K562 (cell line): Measurements from ENCODE around the gene PLA2G2C. TPM values are rescaled to one million over a fixed set of nuclear protein-coding genes. Genes with fewer than 3 reads are reported as not detected.
A peak's percentile ranks its signal among the peaks of the same experiment; 100 is the strongest.

Experiments
- ATAC-seq: fragments of 200-7000 bp; cut with Tn5 transposase; 3 replicates; pipeline ENCODE4 v1.9.1; 2020; ENCODE audit warnings: moderate library complexity
- BruUV-seq: library from RNA; stranded (reverse); fragments of 400-500 nt; replicated peaks from 2 replicates; lab custom pipeline; 2021; lab: Mats Ljungman, UMichigan
- CTCF ChIA-PET: fragments of 300-600 bp; formaldehyde crosslinking; extraction: SDS; loops from one replicate; lab custom pipeline; 2021; ENCODE audit warnings: low intra/inter-chr PET ratio; lab: Yijun Ruan, JAX
- POLR2A ChIA-PET: fragments of 300-600, 350-650 bp; sonication (Branson Sonifier 250); formaldehyde crosslinking; extraction: SDS; loops from one replicate; lab custom pipeline; 2021; ENCODE audit warnings: antibody characterized with exemption, inconsistent platforms; lab: Yijun Ruan, JAX
- DNase-seq, 4 experiments: peaks; one replicate each; pipeline versions ENCODE4 v3.0.0 to v3.0.0-alpha.2; 2011 to 2018; ENCODE audit warnings: low spot score in 3 of 4, mixed read lengths in 3 of 4; ENCODE audit errors: extremely low read depth in 1 of 4
- FAIRE-seq: peaks from 2 replicates; lab custom pipeline; 2011; peaks lifted over from hg19 to GRCh38; lab: Jason Lieb, UNC
- H2AFZ ChIP-seq: 2 replicates; pipeline ENCODE4 v1.6.0; 2011; ENCODE audit warnings: low read depth, low read length, control low read depth, inconsistent platforms
- H3K27ac ChIP-seq: fragments of 200-600 bp; 3 replicates; pipeline ENCODE4 v1.8.0; 2011; ENCODE audit warnings: low read depth, mild to moderate bottlenecking, control low read depth, inconsistent platforms, low read length, moderate library complexity, mixed read lengths; ENCODE audit errors: extremely low read depth
- H3K27me3 ChIP-seq, 2 experiments: fragments of 300-600 bp in 1 of 2; 2 replicates in 1 of 2; 3 replicates in 1 of 2; pipeline versions ENCODE4 v1.6.0 to v1.8.0; 2011; ENCODE audit warnings: inconsistent platforms in 2 of 2, low read length in 2 of 2, mild to moderate bottlenecking in 1 of 2, mixed read lengths in 1 of 2, moderate library complexity in 1 of 2; ENCODE audit not compliant: control insufficient read depth in 2 of 2, insufficient read depth in 2 of 2
- H3K36me3 ChIP-seq: fragments of 300-600 bp; 3 replicates; pipeline ENCODE4 v1.8.0; 2011; ENCODE audit warnings: mild to moderate bottlenecking, low read length, inconsistent platforms; ENCODE audit not compliant: control insufficient read depth, insufficient read depth
- H3K4me1 ChIP-seq, 2 experiments: fragments of 200-600 bp in 1 of 2; replicated peaks in 1 of 2; 2 replicates in 1 of 2; 3 replicates in 1 of 2; pipeline versions ENCODE4 v1.5.1 to v1.8.0; 2011; ENCODE audit warnings: inconsistent platforms in 2 of 2, low read length in 2 of 2, mild to moderate bottlenecking in 1 of 2, mixed read lengths in 1 of 2, moderate library complexity in 1 of 2; ENCODE audit not compliant: control insufficient read depth in 2 of 2, insufficient read depth in 2 of 2
- H3K4me2 ChIP-seq: 2 replicates; pipeline ENCODE4 v1.6.1; 2011; ENCODE audit warnings: low read length, control low read depth, inconsistent platforms, mixed read lengths; ENCODE audit not compliant: insufficient read depth
- H3K4me3 ChIP-seq: fragments of 200-600 bp; sonication (generic), shearing (Covaris generic); 2 replicates; pipeline ENCODE4 v1.5.1; 2016; ENCODE audit warnings: control low read depth, inconsistent platforms
- H3K79me2 ChIP-seq: fragments of 200-600 bp; 3 replicates; pipeline ENCODE4 v1.8.0; 2011; ENCODE audit warnings: low read length, inconsistent platforms; ENCODE audit not compliant: control insufficient read depth, insufficient read depth
- H3K9ac ChIP-seq, 2 experiments: 2 replicates each; pipeline versions ENCODE4 v1.6.0 to v1.6.1; 2011; ENCODE audit warnings: low read depth in 2 of 2, low read length in 2 of 2, control low read depth in 1 of 2, inconsistent platforms in 1 of 2, mild to moderate bottlenecking in 1 of 2, mixed read lengths in 1 of 2; ENCODE audit not compliant: insufficient read depth in 1 of 2
- H3K9me1 ChIP-seq: one replicate; pipeline ENCODE4 v1.6.0; 2011; ENCODE audit warnings: inconsistent platforms, mild to moderate bottlenecking, low read length, moderate library complexity; ENCODE audit not compliant: control insufficient read depth, insufficient read depth
- H3K9me3 ChIP-seq: replicated peaks from 2 replicates; pipeline ENCODE4 v1.5.1; 2011; ENCODE audit warnings: low read depth, low read length, inconsistent platforms; ENCODE audit not compliant: control insufficient read depth, insufficient read depth
- H4K20me1 ChIP-seq: replicated peaks from 2 replicates; pipeline ENCODE4 v1.6.1; 2011; ENCODE audit warnings: low read length, inconsistent platforms, mixed read lengths; ENCODE audit not compliant: control insufficient read depth, insufficient read depth
- DNMT1 ChIP-seq: fragments of 450-650 bp; IDR thresholded peaks from 2 replicates; pipeline ENCODE4 v1.6.1; 2016; ENCODE audit warnings: antibody characterized with exemption, mild to moderate bottlenecking
- GABPA ChIP-seq: fragments of 200-800 bp; sonication (Bioruptor generic); conservative IDR thresholded peaks from 2 replicates; pipeline ENCODE4 v1.6.1; 2016; ENCODE audit warnings: low read depth, missing genetic modification characterization, missing compliant biosample characterization
- IRF9 ChIP-seq: fragments of 450-650 bp; IDR thresholded peaks from 2 replicates; pipeline ENCODE4 v1.6.1; 2016; ENCODE audit warnings: missing biosample characterization, missing genetic modification characterization
- NR3C1 ChIP-seq: sonication (generic); formaldehyde crosslinking; IDR thresholded peaks from 2 replicates; pipeline ENCODE4 v1.8.1; 2022; ENCODE audit warnings: missing genetic modification reagents
- PCBP1 ChIP-seq: fragments of 200-400 bp; formaldehyde crosslinking; IDR thresholded peaks from 2 replicates; pipeline ENCODE4 v1.6.1; 2018; ENCODE audit warnings: mild to moderate bottlenecking, low read depth, low read length; ENCODE audit not compliant: poor library complexity, severe bottlenecking
- POLR2A ChIP-seq: fragments of 450-650 bp; conservative IDR thresholded peaks from 2 replicates; pipeline ENCODE4 v1.6.1; 2016
- RNF219 ChIP-seq: fragments of 250-450 bp; sonication (Bioruptor Pico); IDR thresholded peaks from 2 replicates; pipeline ENCODE4 v1.5.0; 2022; ENCODE audit warnings: mild to moderate bottlenecking
- TEAD1 ChIP-seq, 2 experiments: fragments of 450-650 bp in 1 of 2; sonication (generic) in 1 of 2; formaldehyde crosslinking; IDR thresholded peaks; 2 replicates each; pipeline versions ENCODE4 v1.4.0 to v1.8.0; 2020 to 2022; ENCODE audit warnings: mild to moderate bottlenecking in 2 of 2, missing genetic modification reagents in 1 of 2
- ZFX ChIP-seq: sonication (generic); formaldehyde crosslinking; IDR thresholded peaks from 2 replicates; pipeline ENCODE4 v1.8.0; 2022; ENCODE audit warnings: mild to moderate bottlenecking, missing genetic modification reagents, moderate library complexity
- ZNF12 ChIP-seq: sonication (generic); formaldehyde crosslinking; IDR thresholded peaks from 2 replicates; pipeline ENCODE4 v1.4.0; 2020; ENCODE audit warnings: mild to moderate bottlenecking, missing genetic modification reagents
- ZNF584 ChIP-seq: fragments of 200-800 bp; sonication (Bioruptor generic); IDR thresholded peaks from 2 replicates; pipeline ENCODE4 v1.6.1; 2016; ENCODE audit warnings: low read depth, mild to moderate bottlenecking, missing genetic modification characterization, missing compliant biosample characterization
- WGBS: fragments of 100-300 bp; shearing (Covaris generic); methylation state at CpG from one replicate; pipeline ENCODE4 v1.1.6; 2016; ENCODE audit warnings: low coverage, mixed read lengths; ENCODE audit not compliant: insufficient coverage; ENCODE audit errors: missing lambda C conversion rate; 5-methylcytosine and 5-hydroxymethylcytosine counted together
- in situ Hi-C: fragments of 300-500 bp; cut with MboI; formaldehyde crosslinking; loops from 4 replicates; pipeline ENCODE4 v1.15.0; 2018; ENCODE audit warnings: inconsistent platforms, mixed read lengths
- intact Hi-C: fragments of 100-400 bp; cut with micrococcal nuclease; formaldehyde crosslinking; loops from 2 replicates; pipeline ENCODE4 v1.14.2; 2022
- polyA plus RNA-seq, 8 experiments: library from polyadenylated mRNA; depleted of rRNA in 4 of 8; stranded (reverse) in 5 of 8; unstranded in 3 of 8; fragments of >200 nt; fragmentation: Nextera tagmentation in 2 of 8; fragmentation: Illumina TruSeq in 1 of 8; extraction: Ambion mirVana in 2 of 8; extraction: Trizol in 1 of 8; gene quantifications; 2 replicates each; pipeline versions ENCODE4 v1.2.1 to v1.2.3, GENCODE V29; 2011 to 2014; ENCODE audit warnings: inconsistent platforms in 1 of 8, missing spikeins in 1 of 8
- total RNA-seq, 7 experiments: library from RNA; depleted of rRNA in 6 of 7; stranded (reverse); fragments of >200 nt in 6 of 7; fragmentation: Illumina TruSeq in 2 of 7; extraction: Trizol in 2 of 7; gene quantifications; 2 replicates each; pipeline versions ENCODE4 v1.2.1 to v1.2.3, GENCODE V29; 2011 to 2021; ENCODE audit warnings: low replicate concordance in 1 of 7

PLA2G2C gene
- total and polyA plus RNA-seq, 9 of the 15 experiments (the other 6 are each of a cell fraction or from before 2014, with no cell fraction given), result 0.14 to 0.49 (median 0.21) TPM

GRCh38 chr1:20194224-20194623, 7.9 kb upstream of the PLA2G2C start:
- in situ Hi-C loops, result no loop called here
- Histone ChIP-seq H3K9me1 (no peaks in the 10 kb centered on the region), H2AFZ (no peak overlapping the region), H3K9ac (no peak overlapping the region), H3K4me2 (no peak overlapping the region), H3K79me2 (peaks cover 17% of the 10 kb centered on the region), H3K27me3 (no peaks in the 10 kb centered on the region), H3K27ac (no peak overlapping the region), H3K4me3 (no peak overlapping the region), H3K4me1 (peaks cover 32 to 59% of the 10 kb centered on the region in 2 experiments), H3K36me3 (peaks cover 30% of the 10 kb centered on the region; the same call in 2 of the 3 replicates), H4K20me1 (no peaks in the 10 kb centered on the region), H3K9me3 (no peaks in the 10 kb centered on the region)
- no peak for ATAC-seq
- ChIA-PET CTCF (interaction anchor here (1.4 kb wide), 1 partner anchor 277 kb away, joined by 3 read pairs; no protein-coding TSS in a partner anchor), POLR2A (interaction anchor here (0.9 to 2.7 kb wide), 4 partner anchors 12 to 16 kb away, joined by 3 to 10 read pairs (median 4); no protein-coding TSS in a partner anchor)
- no TSS peak for BruUV-seq
- no peak for DNase-seq
- no peak for FAIRE-seq
- 73% methylated on average over 2 of the region's 2 CpGs for WGBS
- intact Hi-C loops, result no loop called here
- TF ChIP-seq ZFX (CRISPR knock-in tag) (no peak), PCBP1 (no peak), ZNF12 (CRISPR knock-in tag) (no peak)

GRCh38 chr1:20192871-20193411, 6.6 kb upstream of the PLA2G2C start:
- Histone ChIP-seq H3K4me2 (no peak overlapping the region), H3K27ac (no peak overlapping the region), H3K9me1 (no peaks in the 10 kb centered on the region), H3K27me3 (no peaks in the 10 kb centered on the region), H3K9me3 (no peaks in the 10 kb centered on the region), H3K9ac (no peak overlapping the region), H3K36me3 (peaks cover 33% of the 10 kb centered on the region; the same call in 2 of the 3 replicates), H4K20me1 (no peaks in the 10 kb centered on the region), H3K4me1 (peaks cover 39 to 61% of the 10 kb centered on the region in 2 experiments), H3K4me3 (no peak overlapping the region), H3K79me2 (peaks cover 29% of the 10 kb centered on the region), H2AFZ (no peak overlapping the region)
- WGBS, result 83% methylated on average over 1 of the region's 1 CpG
- TF ChIP-seq ZNF584 (CRISPR knock-in tag) (peak; percentile 70; the same call in 1 of the 2 replicates), TEAD1 (CRISPR knock-in tag; IDR thresholded peaks at IDR 0.05) (0 out of 4 replicates have a peak, but pooled peaks of 1 of the 2 experiments have one; percentile 19), IRF9 (no peak), GABPA (tag) (no peak), DNMT1 (no peak), NR3C1 (CRISPR knock-in tag) (no peak), POLR2A (no peak), RNF219 (CRISPR knock-in tag) (no peak)
- no TSS peak for BruUV-seq
- intact Hi-C loops (no loop called here), in situ Hi-C loops (no loop called here)
- ChIA-PET CTCF (no interaction called here), POLR2A (interaction anchor here (0.7 to 2.7 kb wide), 8 partner anchors 10 to 469 kb away, joined by 3 to 10 read pairs (median 4); no protein-coding TSS in a partner anchor)
- ATAC-seq (no peak), FAIRE-seq (no peak), DNase-seq (no peak)
